Measurements from ENCODE around the gene ITGBL1.
"Not testable (repeated sequence)": the region's sequence is repeated elsewhere in the genome, so short reads cannot be mapped to it uniquely, and the experiment has no call there.

ITGBL1 gene

GRCh38 chr13:101536079-101536478 lies 83.6 kb downstream of the ITGBL1 start:
- H3K9me2 ChIP-seq (replicated peaks; ENCODE audit: insufficient read depth, low read length) = no peaks in the 10 kb centered on the region
- H3K4me3 ChIP-seq (ENCODE audit: insufficient read depth, low read length, poor library complexity, severe bottlenecking) = no peak overlapping the region
- H3K4me2 ChIP-seq (ENCODE audit: low read depth, low read length, poor library complexity, severe bottlenecking) = no peak overlapping the region
- TF ChIP-seq EZH2phosphoT487 (conservative IDR thresholded peaks at IDR 0.05; ENCODE audit: low read length) = no peak
- TF ChIP-seq CTCF (IDR thresholded peaks at IDR 0.05; ENCODE audit: insufficient read depth, low read length, poor library complexity, severe bottlenecking) = no peak
- no peak overlapping the region for H3K27ac ChIP-seq (ENCODE audit: low read depth, low read length)
- no peaks in the 10 kb centered on the region for H3K27me3 ChIP-seq (ENCODE audit: low read length)
- no peaks in the 10 kb centered on the region for H3K79me2 ChIP-seq (ENCODE audit: insufficient read depth, low read length)
- no peaks in the 10 kb centered on the region for H3K36me3 ChIP-seq (ENCODE audit: low read length)
- H3K9me3 ChIP-seq (ENCODE audit: insufficient read depth, low read length) = no peaks in the 10 kb centered on the region
- no peaks in the 10 kb centered on the region for H4K20me1 ChIP-seq (ENCODE audit: low read depth, low read length)
- no peak overlapping the region for H3K9ac ChIP-seq (ENCODE audit: low read length)
- no peaks in the 10 kb centered on the region for H3F3A ChIP-seq (ENCODE audit: insufficient read depth)
- H2AFZ ChIP-seq (ENCODE audit: low read depth, low read length, severe bottlenecking) = no peak overlapping the region

GRCh38 chr13:101544544-101544943 lies 92.1 kb downstream of the ITGBL1 start:
- not testable (repeated sequence) for H4K20me1 ChIP-seq (ENCODE audit: low read depth, low read length); H3K9ac ChIP-seq (ENCODE audit: low read length); H2AFZ ChIP-seq (ENCODE audit: low read depth, low read length, severe bottlenecking); H3K27ac ChIP-seq (ENCODE audit: low read depth, low read length); H3K79me2 ChIP-seq (ENCODE audit: insufficient read depth, low read length); H3K36me3 ChIP-seq (ENCODE audit: low read length); H3F3A ChIP-seq (ENCODE audit: insufficient read depth); H3K9me2 ChIP-seq (replicated peaks; ENCODE audit: insufficient read depth, low read length); H3K27me3 ChIP-seq (ENCODE audit: low read length); H3K4me3 ChIP-seq (ENCODE audit: insufficient read depth, low read length, poor library complexity, severe bottlenecking); H3K9me3 ChIP-seq (ENCODE audit: insufficient read depth, low read length); H3K4me2 ChIP-seq (ENCODE audit: low read depth, low read length, poor library complexity, severe bottlenecking)

GRCh38 chr13:101544979-101545378 lies 92.5 kb downstream of the ITGBL1 start:
- H3K4me2 ChIP-seq (ENCODE audit: low read depth, low read length, poor library complexity, severe bottlenecking) = no peak overlapping the region
- H3K27me3 ChIP-seq (ENCODE audit: low read length) = no peaks in the 10 kb centered on the region
- H3K9me2 ChIP-seq (replicated peaks; ENCODE audit: insufficient read depth, low read length) = no peaks in the 10 kb centered on the region
- H3K9ac ChIP-seq (ENCODE audit: low read length) = no peak overlapping the region
- no peaks in the 10 kb centered on the region for H4K20me1 ChIP-seq (ENCODE audit: low read depth, low read length)
- no peak overlapping the region for H3K27ac ChIP-seq (ENCODE audit: low read depth, low read length)
- no peaks in the 10 kb centered on the region for H3K36me3 ChIP-seq (ENCODE audit: low read length)
- TF ChIP-seq CTCF (IDR thresholded peaks at IDR 0.05; ENCODE audit: insufficient read depth, low read length, poor library complexity, severe bottlenecking) (no peak), EZH2phosphoT487 (conservative IDR thresholded peaks at IDR 0.05; ENCODE audit: low read length) (no peak)
- H3F3A ChIP-seq (ENCODE audit: insufficient read depth) = no peaks in the 10 kb centered on the region
- H3K4me3 ChIP-seq (ENCODE audit: insufficient read depth, low read length, poor library complexity, severe bottlenecking) = no peak overlapping the region
- no peaks in the 10 kb centered on the region for H3K9me3 ChIP-seq (ENCODE audit: insufficient read depth, low read length)
- no peak overlapping the region for H2AFZ ChIP-seq (ENCODE audit: low read depth, low read length, severe bottlenecking)
- H3K79me2 ChIP-seq (ENCODE audit: insufficient read depth, low read length) = no peaks in the 10 kb centered on the region

GRCh38 chr13:101545521-101545920 lies 93.0 kb downstream of the ITGBL1 start:
- Histone ChIP-seq H3K4me2 (ENCODE audit: low read depth, low read length, poor library complexity, severe bottlenecking) (no peak overlapping the region), H3K9ac (ENCODE audit: low read length) (no peak overlapping the region), H3K9me3 (ENCODE audit: insufficient read depth, low read length) (no peaks in the 10 kb centered on the region), H4K20me1 (ENCODE audit: low read depth, low read length) (no peaks in the 10 kb centered on the region), H3K36me3 (ENCODE audit: low read length) (no peaks in the 10 kb centered on the region), H2AFZ (ENCODE audit: low read depth, low read length, severe bottlenecking) (no peak overlapping the region), H3K79me2 (ENCODE audit: insufficient read depth, low read length) (no peaks in the 10 kb centered on the region), H3K4me3 (ENCODE audit: insufficient read depth, low read length, poor library complexity, severe bottlenecking) (no peak overlapping the region), H3K27ac (ENCODE audit: low read depth, low read length) (no peak overlapping the region), H3K27me3 (ENCODE audit: low read length) (no peaks in the 10 kb centered on the region), H3F3A (ENCODE audit: insufficient read depth) (no peaks in the 10 kb centered on the region), H3K9me2 (replicated peaks; ENCODE audit: insufficient read depth, low read length) (no peaks in the 10 kb centered on the region)
- TF ChIP-seq EZH2phosphoT487 (conservative IDR thresholded peaks at IDR 0.05; ENCODE audit: low read length) = no peak
- TF ChIP-seq CTCF (IDR thresholded peaks at IDR 0.05; ENCODE audit: insufficient read depth, low read length, poor library complexity, severe bottlenecking) = no peak
